IMR-90 (cell line): Measurements from ENCODE around the gene CALN1. TPM values are rescaled to one million over a fixed set of nuclear protein-coding genes. Genes with fewer than 3 reads are reported as not detected.

Experiments
- ATAC-seq: fragments of 200-7000 bp; cut with Tn5 transposase; 2 replicates; pipeline ENCODE4 v1.9.1; 2020; ENCODE audit warnings: low read depth, mild to moderate bottlenecking, moderate library complexity
- BruUV-seq: library from RNA; stranded (reverse); fragments of 400-500 nt; replicated peaks from 2 replicates; lab custom pipeline; 2021; lab: Mats Ljungman, UMichigan
- CTCF ChIA-PET: fragments of 300-600 bp; formaldehyde crosslinking; extraction: SDS; loops from one replicate; lab custom pipeline; 2021; ENCODE audit warnings: antibody characterized with exemption; lab: Yijun Ruan, JAX
- POLR2A ChIA-PET: fragments of 300-600 bp; sonication (Branson Sonifier 250); formaldehyde crosslinking; loops from one replicate; lab custom pipeline; 2022; ENCODE audit warnings: antibody characterized with exemption; ENCODE audit not compliant: unreplicated experiment; lab: Charles Lee
- DNase-seq: peaks from one replicate; pipeline ENCODE4 v3.0.0; 2013
- H2AFZ ChIP-seq: replicated peaks from 2 replicates; pipeline ENCODE3; 2013; ENCODE audit warnings: low read length, mild to moderate bottlenecking; ENCODE audit not compliant: poor library complexity
- H2AK5ac ChIP-seq: 2 replicates; pipeline ENCODE4 v1.6.1; 2013; ENCODE audit warnings: low read depth, low read length, inconsistent platforms
- H2AK9ac ChIP-seq: replicated peaks from 2 replicates; pipeline ENCODE3; 2013; ENCODE audit warnings: mild to moderate bottlenecking, low read depth, low read length, moderate library complexity; ENCODE audit not compliant: poor library complexity
- H2BK120ac ChIP-seq: 2 replicates; pipeline ENCODE4 v1.6.1; 2013; ENCODE audit warnings: low read depth, low read length, inconsistent platforms
- H2BK15ac ChIP-seq: 3 replicates; pipeline ENCODE4 v1.6.1; 2013; ENCODE audit warnings: low read depth, low read length, inconsistent platforms
- H2BK20ac ChIP-seq: 2 replicates; pipeline ENCODE4 v1.6.1; 2013; ENCODE audit warnings: low read depth, mild to moderate bottlenecking, inconsistent platforms, low read length, moderate library complexity
- H2BK5ac ChIP-seq: 2 replicates; pipeline ENCODE4 v1.6.1; 2013; ENCODE audit warnings: mild to moderate bottlenecking, low read depth, low read length, inconsistent platforms; ENCODE audit not compliant: poor library complexity, severe bottlenecking
- H3K14ac ChIP-seq: replicated peaks from 2 replicates; pipeline ENCODE4 v1.6.1; 2013; ENCODE audit warnings: low read depth, low read length, inconsistent platforms
- H3K18ac ChIP-seq: 2 replicates; pipeline ENCODE4 v1.6.1; 2013; ENCODE audit warnings: low read depth, low read length, control low read depth
- H3K23ac ChIP-seq: 2 replicates; pipeline ENCODE4 v1.6.1; 2013; ENCODE audit warnings: low read depth, low read length, inconsistent platforms
- H3K27ac ChIP-seq: 2 replicates; pipeline ENCODE4 v1.5.1; 2013; ENCODE audit warnings: mild to moderate bottlenecking, control low read depth, low read length; ENCODE audit not compliant: insufficient read depth
- H3K27me3 ChIP-seq: 2 replicates; pipeline ENCODE4 v1.6.1; 2013; ENCODE audit warnings: low read length; ENCODE audit not compliant: control insufficient read depth, insufficient read depth
- H3K36me3 ChIP-seq: 2 replicates; pipeline ENCODE4 v1.6.1; 2013; ENCODE audit warnings: low read length, mixed read lengths; ENCODE audit not compliant: control insufficient read depth, insufficient read depth
- H3K4ac ChIP-seq: 2 replicates; pipeline ENCODE4 v1.6.1; 2013; ENCODE audit warnings: low read depth, low read length, inconsistent platforms
- H3K4me1 ChIP-seq: 2 replicates; pipeline ENCODE4 v1.6.1; 2013; ENCODE audit warnings: low read length, mixed read lengths; ENCODE audit not compliant: control insufficient read depth, insufficient read depth
- H3K4me2 ChIP-seq: 2 replicates; pipeline ENCODE4 v1.6.1; 2013; ENCODE audit warnings: low read depth, mild to moderate bottlenecking, control low read depth, low read length, moderate library complexity
- H3K4me3 ChIP-seq: 2 replicates; pipeline ENCODE4 v1.5.1; 2013; ENCODE audit warnings: low read depth, mild to moderate bottlenecking, control low read depth, low read length, moderate library complexity; ENCODE audit not compliant: insufficient read depth
- H3K56ac ChIP-seq: 2 replicates; pipeline ENCODE4 v1.6.1; 2013; ENCODE audit warnings: low read length, inconsistent platforms; ENCODE audit not compliant: insufficient read depth; ENCODE audit errors: extremely low read depth
- H3K79me1 ChIP-seq, 2 experiments: 2 replicates each; pipeline ENCODE4 v1.6.1; 2013; ENCODE audit warnings: low read length in 2 of 2, inconsistent platforms in 1 of 2, low read depth in 1 of 2
- H3K9ac ChIP-seq: 2 replicates; pipeline ENCODE4 v1.6.1; 2013; ENCODE audit warnings: low read depth, low read length, control low read depth
- H3K9me1 ChIP-seq: 2 replicates; pipeline ENCODE4 v1.6.1; 2013; ENCODE audit warnings: low read length, inconsistent platforms; ENCODE audit not compliant: insufficient read depth
- H3K9me3 ChIP-seq: 2 replicates; pipeline ENCODE4 v1.6.1; 2013; ENCODE audit warnings: low read length; ENCODE audit not compliant: control insufficient read depth, insufficient read depth
- H4K20me1 ChIP-seq: 2 replicates; pipeline ENCODE4 v1.6.1; 2013; ENCODE audit warnings: low read length, inconsistent platforms; ENCODE audit not compliant: insufficient read depth
- H4K5ac ChIP-seq: 2 replicates; pipeline ENCODE4 v1.6.1; 2013; ENCODE audit warnings: mild to moderate bottlenecking, low read depth, low read length, control low read depth
- H4K8ac ChIP-seq, 2 experiments: 2 replicates each; pipeline ENCODE4 v1.6.1; 2013; ENCODE audit warnings: low read depth in 2 of 2, low read length in 2 of 2, control low read depth in 1 of 2, inconsistent platforms in 1 of 2
- H4K91ac ChIP-seq: 2 replicates; pipeline ENCODE4 v1.6.1; 2013; ENCODE audit warnings: low read depth, low read length, inconsistent platforms; ENCODE audit not compliant: insufficient read depth
- CEBPB ChIP-seq: IDR thresholded peaks from 2 replicates; pipeline ENCODE4 v1.6.1; 2012; ENCODE audit warnings: low read depth, low read length, improper control_type of control experiment
- CHD1 ChIP-seq: IDR thresholded peaks from 2 replicates; pipeline ENCODE4 v1.6.1; 2012; ENCODE audit warnings: low read depth, low read length, improper control_type of control experiment
- ELK1 ChIP-seq: fragments of 150-350 bp; IDR thresholded peaks from 2 replicates; pipeline ENCODE4 v1.6.1; 2016; ENCODE audit warnings: low read depth, mild to moderate bottlenecking, low read length, moderate library complexity, borderline replicate concordance
- POLR2A ChIP-seq: IDR thresholded peaks from 2 replicates; pipeline ENCODE4 v1.6.1; 2012; ENCODE audit warnings: mild to moderate bottlenecking, low read depth, low read length
- WGBS, 2 experiments: methylation state at CpG; one replicate each; pipeline versions ENCODE4 v1.1.5 to v1.1.7; 2013; ENCODE audit warnings: missing lambda C conversion rate in 2 of 2; ENCODE audit not compliant: insufficient read length in 1 of 2; ENCODE audit errors: extremely low coverage in 2 of 2; 5-methylcytosine and 5-hydroxymethylcytosine counted together
- dilution Hi-C: fragments of 300-500 bp; cut with HindIII; formaldehyde crosslinking; loops from one replicate; pipeline ENCODE4 v1.14.3; 2018; ENCODE audit warnings: low sequenced_read_pairs; ENCODE audit not compliant: unreplicated experiment
- in situ Hi-C: fragments of 300-500 bp; cut with MboI; formaldehyde crosslinking; loops from 3 replicates; pipeline ENCODE4 v1.14.3; 2019; ENCODE audit warnings: low sequenced_read_pairs, inconsistent platforms, mixed read lengths
- intact Hi-C: fragments of 100-400 bp; cut with micrococcal nuclease; formaldehyde crosslinking; loops from 2 replicates; pipeline ENCODE4 v1.10.0; 2022
- polyA plus RNA-seq, 3 experiments: library from polyadenylated mRNA; depleted of rRNA; stranded (reverse); fragments of >200 nt; gene quantifications; 2 replicates each; pipeline ENCODE4 v1.2.3, GENCODE V29; 2012; ENCODE audit warnings: low replicate concordance in 1 of 3
- total RNA-seq: library from RNA; depleted of rRNA; stranded (reverse); fragments of >200 nt; gene quantifications from 2 replicates; pipeline ENCODE4 v1.2.3, GENCODE V29; 2012
- TF ChIP-seq, protein P1 (sequence below): fragments of 150-350 bp; IDR thresholded peaks from 2 replicates; pipeline ENCODE4 v1.6.1; 2017; ENCODE audit warnings: mild to moderate bottlenecking, antibody characterized with exemption, low read length, low read depth
- TF ChIP-seq, protein P2 (sequence below): conservative IDR thresholded peaks from 2 replicates; pipeline ENCODE4 v1.5.1; 2012; ENCODE audit warnings: mild to moderate bottlenecking, low read depth, low read length, improper control_type of control experiment

The CALN1 gene
- total and polyA plus RNA-seq, 2 of the 4 experiments (the other 2 are of a cell fraction): not detected

GRCh38 chr7:71784180-71784579 is 628.0 kb downstream of the CALN1 start:
- no peaks in the 10 kb centered on the region for H3K27me3 ChIP-seq
- no peaks in the 10 kb centered on the region for H3K79me1 ChIP-seq
- no peak for DNase-seq
- no peaks in the 10 kb centered on the region for H3K36me3 ChIP-seq
- in situ Hi-C loops: no loop called here
- H3K4ac ChIP-seq: no peak overlapping the region
- no peak overlapping the region for H2BK20ac ChIP-seq
- H2BK5ac ChIP-seq: no peak overlapping the region
- WGBS, 2 experiments: no CpG with 5 or more reads among the region's 3 CpGs
- H2AK5ac ChIP-seq: no peak overlapping the region
- no peaks in the 10 kb centered on the region for H4K20me1 ChIP-seq
- H4K91ac ChIP-seq: no peak overlapping the region
- H3K4me2 ChIP-seq: no peak overlapping the region
- no peaks in the 10 kb centered on the region for H3K4me1 ChIP-seq
- no TSS peak for BruUV-seq
- H3K23ac ChIP-seq: no peak overlapping the region
- no peak overlapping the region for H2BK15ac ChIP-seq
- H3K9me3 ChIP-seq: peaks cover 28% of the 10 kb centered on the region
- H2AK9ac ChIP-seq: no peak overlapping the region
- POLR2A ChIA-PET: no interaction called here
- no peak for ATAC-seq
- H3K18ac ChIP-seq: no peak overlapping the region
- CTCF ChIA-PET: no interaction called here
- no peak overlapping the region for H4K8ac ChIP-seq
- no peak overlapping the region for H3K27ac ChIP-seq
- H3K9ac ChIP-seq: no peak overlapping the region
- no peak overlapping the region for H2BK120ac ChIP-seq
- H3K56ac ChIP-seq: no peak overlapping the region
- H3K14ac ChIP-seq: no peak overlapping the region
- intact Hi-C loops: no loop called here
- no peak overlapping the region for H3K4me3 ChIP-seq
- H4K5ac ChIP-seq: no peak overlapping the region
- no peaks in the 10 kb centered on the region for H3K9me1 ChIP-seq
- dilution Hi-C loops: no loop called here
- no peak overlapping the region for H2AFZ ChIP-seq
- TF ChIP-seq, protein P1, sequence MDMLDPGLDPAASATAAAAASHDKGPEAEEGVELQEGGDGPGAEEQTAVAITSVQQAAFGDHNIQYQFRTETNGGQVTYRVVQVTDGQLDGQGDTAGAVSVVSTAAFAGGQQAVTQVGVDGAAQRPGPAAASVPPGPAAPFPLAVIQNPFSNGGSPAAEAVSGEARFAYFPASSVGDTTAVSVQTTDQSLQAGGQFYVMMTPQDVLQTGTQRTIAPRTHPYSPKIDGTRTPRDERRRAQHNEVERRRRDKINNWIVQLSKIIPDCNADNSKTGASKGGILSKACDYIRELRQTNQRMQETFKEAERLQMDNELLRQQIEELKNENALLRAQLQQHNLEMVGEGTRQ: no peak
- no peak for TF ChIP-seq ELK1
- TF ChIP-seq, protein P2, sequence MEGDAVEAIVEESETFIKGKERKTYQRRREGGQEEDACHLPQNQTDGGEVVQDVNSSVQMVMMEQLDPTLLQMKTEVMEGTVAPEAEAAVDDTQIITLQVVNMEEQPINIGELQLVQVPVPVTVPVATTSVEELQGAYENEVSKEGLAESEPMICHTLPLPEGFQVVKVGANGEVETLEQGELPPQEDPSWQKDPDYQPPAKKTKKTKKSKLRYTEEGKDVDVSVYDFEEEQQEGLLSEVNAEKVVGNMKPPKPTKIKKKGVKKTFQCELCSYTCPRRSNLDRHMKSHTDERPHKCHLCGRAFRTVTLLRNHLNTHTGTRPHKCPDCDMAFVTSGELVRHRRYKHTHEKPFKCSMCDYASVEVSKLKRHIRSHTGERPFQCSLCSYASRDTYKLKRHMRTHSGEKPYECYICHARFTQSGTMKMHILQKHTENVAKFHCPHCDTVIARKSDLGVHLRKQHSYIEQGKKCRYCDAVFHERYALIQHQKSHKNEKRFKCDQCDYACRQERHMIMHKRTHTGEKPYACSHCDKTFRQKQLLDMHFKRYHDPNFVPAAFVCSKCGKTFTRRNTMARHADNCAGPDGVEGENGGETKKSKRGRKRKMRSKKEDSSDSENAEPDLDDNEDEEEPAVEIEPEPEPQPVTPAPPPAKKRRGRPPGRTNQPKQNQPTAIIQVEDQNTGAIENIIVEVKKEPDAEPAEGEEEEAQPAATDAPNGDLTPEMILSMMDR: no peak
- TF ChIP-seq CHD1: no peak
- no peak for TF ChIP-seq CEBPB
- no peak for TF ChIP-seq POLR2A
